Measurements from ENCODE around the gene KDM4B. TPM values are rescaled to one million over a fixed set of nuclear protein-coding genes. Genes with fewer than 3 reads are reported as not detected.

KDM4B gene
- total and polyA plus RNA-seq, 2 donors (not counting 1 experiment from before 2014, with no cell fraction given) = 6.4 to 14.4 TPM

- Histone ChIP-seq H3K9ac (ENCODE audit: insufficient read depth, low read length) (no peak overlapping the region), H3K36me3 (ENCODE audit: control insufficient read depth, insufficient read depth, low read length) (no peaks in the 10 kb centered on the region), H3K27ac (ENCODE audit: insufficient read depth, low read length) (no peak overlapping the region), H4K20me1 (ENCODE audit: control insufficient read depth, extremely low read depth, insufficient read depth, low read length) (no peaks in the 10 kb centered on the region), H3K79me2 (ENCODE audit: control insufficient read depth, insufficient read depth, low read length) (no peaks in the 10 kb centered on the region), H3K4me2 (ENCODE audit: extremely low read depth, insufficient read depth, low read length) (peak overlapping the region; percentile 23), H2AFZ (ENCODE audit: low read length) (no peak overlapping the region), H3K27me3 (ENCODE audit: control insufficient read depth, insufficient read depth, low read length) (no peaks in the 10 kb centered on the region), H3K4me3 (replicated peaks in 1 of 4; ENCODE audit: control extremely low read depth in 1 of 4, insufficient read depth in 1 of 4, low read depth in 3 of 4, low read length in 4 of 4) (no peak overlapping the region), H3K9me3 (ENCODE audit: control insufficient read depth, insufficient read depth, low read depth, low read length) (no peaks in the 10 kb centered on the region), H3K4me1 (ENCODE audit: control insufficient read depth, extremely low read depth, insufficient read depth, low read length) (no peaks in the 10 kb centered on the region)
- TF ChIP-seq CTCF (conservative IDR thresholded peaks at IDR 0.05 in 1 of 2, IDR thresholded peaks at IDR 0.05 in 1 of 2; ENCODE audit: low read depth in 1 of 2, low read length in 2 of 2) (no peak), EZH2 (IDR thresholded peaks at IDR 0.05; ENCODE audit: low read length, missing control alignments) (no peak)
- peak; percentile 59 to 83 for DNase-seq (ENCODE audit: low read depth in 2 of 2)
Measured at GRCh38 chr19:5128251-5128935, 159.5 kb downstream of the KDM4B start.

DNA sequence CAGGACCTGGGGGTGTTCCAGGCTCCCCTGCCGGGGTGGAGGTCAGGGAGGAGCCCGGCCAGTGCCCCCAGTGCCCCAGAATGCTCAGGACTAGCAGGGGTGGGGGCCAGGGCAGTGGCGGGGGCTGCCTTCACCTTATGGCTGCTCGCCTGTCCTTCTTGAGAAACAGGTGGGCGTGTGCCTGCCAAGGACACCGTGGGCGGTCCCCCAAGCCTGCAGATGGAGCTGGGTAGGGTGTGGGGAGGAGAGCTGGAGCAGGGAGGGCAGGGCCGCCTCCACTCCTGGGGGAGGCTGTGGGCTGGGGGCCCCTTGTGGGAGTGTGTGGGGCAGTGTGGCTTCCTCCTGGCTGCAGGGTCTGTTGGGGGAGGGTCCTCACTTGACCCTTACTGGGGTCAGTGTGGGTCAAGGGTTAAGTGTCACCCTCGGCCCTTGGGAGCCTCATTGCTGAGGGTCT is 160.1 kb downstream of the KDM4B start:
- Histone ChIP-seq H3K36me3 (ENCODE audit: control insufficient read depth, insufficient read depth, low read length) (peaks cover under 1% of the 10 kb centered on the region), H2AFZ (ENCODE audit: low read length) (no peak overlapping the region), H3K27me3 (ENCODE audit: control insufficient read depth, insufficient read depth, low read length) (no peaks in the 10 kb centered on the region), H3K9ac (ENCODE audit: insufficient read depth, low read length) (no peak overlapping the region), H3K79me2 (ENCODE audit: control insufficient read depth, insufficient read depth, low read length) (no peaks in the 10 kb centered on the region), H3K9me3 (ENCODE audit: control insufficient read depth, insufficient read depth, low read depth, low read length) (no peaks in the 10 kb centered on the region), H3K4me1 (ENCODE audit: control insufficient read depth, extremely low read depth, insufficient read depth, low read length) (no peaks in the 10 kb centered on the region), H3K4me2 (ENCODE audit: extremely low read depth, insufficient read depth, low read length) (no peak overlapping the region), H3K4me3 (replicated peaks in 1 of 4; ENCODE audit: control extremely low read depth in 1 of 4, insufficient read depth in 1 of 4, low read depth in 3 of 4, low read length in 4 of 4) (no peak overlapping the region), H3K27ac (ENCODE audit: insufficient read depth, low read length) (no peak overlapping the region), H4K20me1 (ENCODE audit: control insufficient read depth, extremely low read depth, insufficient read depth, low read length) (no peaks in the 10 kb centered on the region)
- DNase-seq (ENCODE audit: low read depth in 2 of 2) = peak; percentile 16 to 28
- TF ChIP-seq CTCF (conservative IDR thresholded peaks at IDR 0.05 in 1 of 2, IDR thresholded peaks at IDR 0.05 in 1 of 2; ENCODE audit: low read depth in 1 of 2, low read length in 2 of 2) = no peak
- TF ChIP-seq EZH2 (IDR thresholded peaks at IDR 0.05; ENCODE audit: low read length, missing control alignments) = no peak

DNA sequence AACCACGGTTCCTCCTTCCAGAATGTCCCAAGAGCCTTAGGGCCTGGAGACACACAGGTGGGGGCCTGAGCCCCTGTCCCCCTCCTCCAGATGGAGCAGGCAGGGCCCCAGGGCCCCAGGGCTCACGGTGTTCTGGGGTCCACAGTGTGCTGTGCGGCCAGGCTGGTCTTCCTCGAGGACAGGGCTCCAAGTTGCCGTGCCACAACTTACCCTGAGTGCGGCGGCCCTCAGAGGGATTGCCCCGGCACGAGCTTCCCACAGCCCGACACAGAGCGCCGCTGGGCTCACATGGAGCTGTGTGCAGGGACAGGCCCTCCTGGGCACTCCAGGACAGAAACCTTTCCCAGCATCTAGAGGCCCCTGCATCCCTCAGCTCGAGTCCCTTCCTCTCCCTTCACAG is 160.8 kb downstream of the KDM4B start:
- DNase-seq (ENCODE audit: low read depth in 2 of 2) = no peak
- H4K20me1 ChIP-seq (ENCODE audit: control insufficient read depth, extremely low read depth, insufficient read depth, low read length) = no peaks in the 10 kb centered on the region

More for the DNA sequence above, 160.8 kb downstream of the KDM4B start:
- no peak overlapping the region for H3K4me2 ChIP-seq (ENCODE audit: extremely low read depth, insufficient read depth, low read length)
- H3K4me1 ChIP-seq (ENCODE audit: control insufficient read depth, extremely low read depth, insufficient read depth, low read length) = no peaks in the 10 kb centered on the region
- TF ChIP-seq EZH2 (IDR thresholded peaks at IDR 0.05; ENCODE audit: low read length, missing control alignments) = no peak
- TF ChIP-seq CTCF (conservative IDR thresholded peaks at IDR 0.05 in 1 of 2, IDR thresholded peaks at IDR 0.05 in 1 of 2; ENCODE audit: low read depth in 1 of 2, low read length in 2 of 2) = no peak
- H3K9me3 ChIP-seq (ENCODE audit: control insufficient read depth, insufficient read depth, low read depth, low read length) = no peaks in the 10 kb centered on the region
- no peak overlapping the region for H3K9ac ChIP-seq (ENCODE audit: insufficient read depth, low read length)
- peaks cover 2% of the 10 kb centered on the region for H3K36me3 ChIP-seq (ENCODE audit: control insufficient read depth, insufficient read depth, low read length)
- no peak overlapping the region for H2AFZ ChIP-seq (ENCODE audit: low read length)
- no peak overlapping the region for H3K27ac ChIP-seq (ENCODE audit: insufficient read depth, low read length)
- no peak overlapping the region for H3K4me3 ChIP-seq (replicated peaks in 1 of 4; ENCODE audit: control extremely low read depth in 1 of 4, insufficient read depth in 1 of 4, low read depth in 3 of 4, low read length in 4 of 4)
- H3K79me2 ChIP-seq (ENCODE audit: control insufficient read depth, insufficient read depth, low read length) = no peaks in the 10 kb centered on the region
- H3K27me3 ChIP-seq (ENCODE audit: control insufficient read depth, insufficient read depth, low read length) = no peaks in the 10 kb centered on the region
